ENCODE measurements around the gene TTC32. TPM values are rescaled to one million over a fixed set of nuclear protein-coding genes. Genes with fewer than 3 reads are reported as not detected.

TTC32 gene
- total and polyA plus RNA-seq, 2 of the 4 experiments (the other 2 are of a cell fraction), result 1.1 to 3.9 TPM

- no peak overlapping the region for H3K56ac ChIP-seq (ENCODE audit: extremely low read depth, insufficient read depth, low read length)
- H3K9ac ChIP-seq (ENCODE audit: low read depth, low read length), result no peak overlapping the region
- H3K14ac ChIP-seq (replicated peaks; ENCODE audit: low read depth, low read length), result no peak overlapping the region
- H2BK120ac ChIP-seq (ENCODE audit: low read depth, low read length), result no peak overlapping the region
- peaks cover 7% of the 10 kb centered on the region for H3K36me3 ChIP-seq (ENCODE audit: control insufficient read depth, insufficient read depth, low read length)
- no peak for ATAC-seq (ENCODE audit: low read depth)
- H3K9me1 ChIP-seq (ENCODE audit: insufficient read depth, low read length), result no peaks in the 10 kb centered on the region
- no peak for DNase-seq
- no CpG with 5 or more reads among the region's 1 CpG for WGBS, 2 experiments (ENCODE audit: extremely low coverage in 2 of 2, insufficient read length in 1 of 2)
- H3K4ac ChIP-seq (ENCODE audit: low read depth, low read length), result no peak overlapping the region
- no peak overlapping the region for H3K18ac ChIP-seq (ENCODE audit: low read depth, low read length)
- no peak overlapping the region for H2BK20ac ChIP-seq (ENCODE audit: low read depth, low read length)
- CTCF ChIA-PET, result interaction anchor here (1.5 kb wide), 1 partner anchor 35 kb away, joined by 4 read pairs; no protein-coding TSS in a partner anchor
- H3K27me3 ChIP-seq (ENCODE audit: control insufficient read depth, insufficient read depth, low read length), result peaks cover 4% of the 10 kb centered on the region; the same call in 1 of the 2 replicates
- BruUV-seq (replicated peaks), result no TSS peak
- H3K79me1 ChIP-seq (ENCODE audit: low read depth in 1 of 2, low read length in 2 of 2), result no peaks in the 10 kb centered on the region
- no peak overlapping the region for H3K23ac ChIP-seq (ENCODE audit: low read depth, low read length)
- H4K5ac ChIP-seq (ENCODE audit: low read depth, low read length), result no peak overlapping the region
- no peak overlapping the region for H3K4me2 ChIP-seq (ENCODE audit: low read depth, low read length)
- H3K4me3 ChIP-seq (ENCODE audit: insufficient read depth, low read depth, low read length), result no peak overlapping the region
- in situ Hi-C loops (cut with MboI; ENCODE audit: low sequenced_read_pairs) (no loop called here), intact Hi-C loops (cut with micrococcal nuclease) (no loop called here), dilution Hi-C loops (cut with HindIII; ENCODE audit: low sequenced_read_pairs, unreplicated experiment) (no loop called here)
- POLR2A ChIA-PET (ENCODE audit: unreplicated experiment), result no interaction called here
- H2BK5ac ChIP-seq (ENCODE audit: low read depth, low read length, poor library complexity, severe bottlenecking), result no peak overlapping the region
- no peak for TF ChIP-seq RAD21 (IDR thresholded peaks at IDR 0.05; ENCODE audit: low read length)
- TF ChIP-seq POLR2A (IDR thresholded peaks at IDR 0.05; ENCODE audit: low read depth, low read length), result no peak
- no peak overlapping the region for H4K91ac ChIP-seq (ENCODE audit: insufficient read depth, low read depth, low read length)
- no peaks in the 10 kb centered on the region for H3K9me3 ChIP-seq (ENCODE audit: control insufficient read depth, insufficient read depth, low read length)
- no peak overlapping the region for H4K8ac ChIP-seq (ENCODE audit: low read depth in 2 of 2, low read length in 2 of 2)
- no peak overlapping the region for H2AFZ ChIP-seq (replicated peaks; ENCODE audit: low read length, poor library complexity)
- H3K27ac ChIP-seq (ENCODE audit: insufficient read depth, low read length), result no peak overlapping the region
- no peak overlapping the region for H2AK5ac ChIP-seq (ENCODE audit: low read depth, low read length)
- H2BK15ac ChIP-seq (ENCODE audit: low read depth, low read length), result no peak overlapping the region
- no peak overlapping the region for H2AK9ac ChIP-seq (replicated peaks; ENCODE audit: low read depth, low read length, poor library complexity)
- H3K4me1 ChIP-seq (ENCODE audit: control insufficient read depth, insufficient read depth, low read length), result no peaks in the 10 kb centered on the region; the same call in 1 of the 2 replicates
- H4K20me1 ChIP-seq (ENCODE audit: insufficient read depth, low read length), result peaks cover 3% of the 10 kb centered on the region; the same call in 1 of the 2 replicates
Measured at GRCh38 chr2:19914266-19914975, 12.6 kb upstream of the TTC32 start.

Measured in IMR-90 (cell line).